ENCODE measurements around the gene ANO3.

GRCh38 chr11:26662916-26663315 is 331.0 kb downstream of the ANO3 start:
- TF ChIP-seq CTCF (conservative IDR thresholded peaks at IDR 0.05; ENCODE audit: low read depth, low read length) (no peak), EZH2 (IDR thresholded peaks at IDR 0.05; ENCODE audit: low read length, unreplicated experiment) (no peak), EZH2phosphoT487 (IDR thresholded peaks at IDR 0.05; ENCODE audit: borderline replicate concordance, low read length) (no peak)

Measured in PC-3 (cell line).